Sigmoid colon (tissue), 4 donors: ENCODE data around the gene PAPLN.

Experiments
- EP300 ChIP-seq, 4 donors: sonication (generic); formaldehyde crosslinking; IDR thresholded peaks; one replicate each; pipeline ENCODE4 v1.6.1; 2017; ENCODE audit warnings: antibody characterized with exemption in 4 of 4
- POLR2A ChIP-seq, 2 donors: fragments of 450-650 bp; IDR thresholded peaks; one replicate each; pipeline ENCODE4 v1.6.1; 2016; ENCODE audit warnings: antibody characterized with exemption in 2 of 2, mild to moderate bottlenecking in 2 of 2, moderate library complexity in 2 of 2

GRCh38 chr14:73283608-73284379, 46.5 kb downstream of the PAPLN start:
- no peak for TF ChIP-seq POLR2A (IDR thresholded peaks at IDR 0.05)
- no peak for TF ChIP-seq EP300 (IDR thresholded peaks at IDR 0.05)
